Stimulated activated CD8-positive, alpha-beta memory T cell treated with anti-CD3 and anti-CD28 coated beads, Interleukin-7, amount 100 ng/mL, for 24 hours (primary cell): Measurements from ENCODE around the gene OR51S1.
"Not testable (repeated sequence)": the region's sequence is repeated elsewhere in the genome, so short reads cannot be mapped to it uniquely, and the experiment has no call there.

Experiments used
- DNase-seq: peaks from one replicate; pipeline ENCODE4 v3.0.0-alpha.2; 2020; ENCODE audit warnings: low read depth

The OR51S1 gene

GRCh38 chr11:4848908-4849532, at the start of gene OR51S1:
Gene OR51S1, minus strand, starts transcription at chr11:4849208. Its CDS starts 0 bp downstream, at chr11:4849208.
- no peak for DNase-seq

- no peak for DNase-seq
Observed at GRCh38 chr11:4891996-4892640, 43.1 kb upstream of the OR51S1 start.

GRCh38 chr11:4890279-4890678, 41.3 kb upstream of the OR51S1 start:
- no peak for DNase-seq

GRCh38 chr11:4887591-4887990, 38.6 kb upstream of the OR51S1 start:
- no peak for DNase-seq

GRCh38 chr11:4886186-4886585, 37.2 kb upstream of the OR51S1 start:
- DNase-seq = no peak

- DNase-seq = no peak
Observed at GRCh38 chr11:4884361-4884760, 35.4 kb upstream of the OR51S1 start.

GRCh38 chr11:4882543-4882942, 33.5 kb upstream of the OR51S1 start:
- DNase-seq = no peak

- no peak for DNase-seq
Observed at GRCh38 chr11:4881860-4882500, 33.0 kb upstream of the OR51S1 start, which contains the start of gene OR51T1. Gene OR51T1, plus strand, starts transcription at chr11:4881900. Its CDS starts 0 bp downstream, at chr11:4881900.

GRCh38 chr11:4881188-4881587, 32.2 kb upstream of the OR51S1 start:
- no peak for DNase-seq

GRCh38 chr11:4865855-4866254, 16.8 kb upstream of the OR51S1 start:
- no peak for DNase-seq

- no peak for DNase-seq
Observed at GRCh38 chr11:4863876-4864275, 14.9 kb upstream of the OR51S1 start.

- no peak for DNase-seq
Observed at GRCh38 chr11:4862447-4863236, 13.6 kb upstream of the OR51S1 start.

- not testable (repeated sequence) for DNase-seq
Observed at GRCh38 chr11:4854286-4854685, 5.3 kb upstream of the OR51S1 start.

GRCh38 chr11:4851033-4851432, 2.0 kb upstream of the OR51S1 start:
- no peak for DNase-seq

GRCh38 chr11:4839851-4840549, 9.0 kb downstream of the OR51S1 start:
- no peak for DNase-seq

GRCh38 chr11:4830909-4831308, 18.1 kb downstream of the OR51S1 start:
- DNase-seq = no peak

GRCh38 chr11:4830346-4830745, 18.7 kb downstream of the OR51S1 start:
- no peak for DNase-seq

- no peak for DNase-seq
Observed at GRCh38 chr11:4826425-4826824, 22.6 kb downstream of the OR51S1 start.

- DNase-seq = no peak
Observed at GRCh38 chr11:4825132-4825531, 23.9 kb downstream of the OR51S1 start.

GRCh38 chr11:4821021-4821420, 28.0 kb downstream of the OR51S1 start, which contains the start of gene OR51F2:
Gene OR51F2, plus strand, starts transcription at chr11:4821321. Its CDS starts 101 bp downstream, at chr11:4821422.
- no peak for DNase-seq

GRCh38 chr11:4809246-4809645, 39.8 kb downstream of the OR51S1 start:
- DNase-seq = no peak

GRCh38 chr11:4808476-4808875, 40.5 kb downstream of the OR51S1 start:
- no peak for DNase-seq
